Measurements from ENCODE around the gene NAA40. TPM values are rescaled to one million over a fixed set of nuclear protein-coding genes. Genes with fewer than 3 reads are reported as not detected.

Gene NAA40
- total and polyA plus RNA-seq, 10 of the 15 experiments (the other 5 are each of a cell fraction or from before 2014, with no cell fraction given), result 4.8 to 31.6 (median 22.2) TPM

- TF ChIP-seq SIN3A (IDR thresholded peaks at IDR 0.05; ENCODE audit: low read depth, low read length), result no peak
- TF ChIP-seq KAT2A (conservative IDR thresholded peaks at IDR 0.05; ENCODE audit: control insufficient read depth, low read depth, low read length), result no peak
- peak; percentile 56 for TF ChIP-seq MEF2B (IDR thresholded peaks at IDR 0.05; ENCODE audit: partially characterized antibody, poor library complexity, severe bottlenecking)
- TF ChIP-seq CBFB (IDR thresholded peaks at IDR 0.05; ENCODE audit: low read depth), result peak; percentile 70; the same call in 1 of the 2 replicates
- no peak for TF ChIP-seq SMC3 (IDR thresholded peaks at IDR 0.05; ENCODE audit: borderline replicate concordance, low read length)
- peak; percentile 47; the same call in 1 of the 2 replicates for TF ChIP-seq TAF1 (IDR thresholded peaks at IDR 0.05; ENCODE audit: borderline replicate concordance, low read depth, low read length)
- no peak for TF ChIP-seq NR2C1 (IDR thresholded peaks at IDR 0.05)
- TF ChIP-seq DPF2 (IDR thresholded peaks at IDR 0.05), result 0 out of 2 replicates have a peak, but pooled peaks have one; percentile 64
- TF ChIP-seq SREBF1 (IDR thresholded peaks at IDR 0.05; ENCODE audit: low read length), result no peak
- TF ChIP-seq CHD2 (IDR thresholded peaks at IDR 0.05; ENCODE audit: borderline replicate concordance, low read depth, low read length), result 0 out of 2 replicates have a peak, but pooled peaks have one; percentile 10
- TF ChIP-seq BACH1 (IDR thresholded peaks at IDR 0.05; ENCODE audit: borderline replicate concordance), result no peak
- no peak for TF ChIP-seq ZBTB40 (IDR thresholded peaks at IDR 0.05; ENCODE audit: borderline replicate concordance)
- no peak for TF ChIP-seq TCF7 (IDR thresholded peaks at IDR 0.05; ENCODE audit: borderline replicate concordance)
- no peak for TF ChIP-seq USF2 (IDR thresholded peaks at IDR 0.05; ENCODE audit: borderline replicate concordance, low read depth, low read length)
- no peak for TF ChIP-seq GATAD2B (conservative IDR thresholded peaks at IDR 0.05; ENCODE audit: low read depth)
- no peak; the same call in 1 of the 2 replicates for TF ChIP-seq MTA3 (IDR thresholded peaks at IDR 0.05; ENCODE audit: borderline replicate concordance, low read length)
- no peak for TF ChIP-seq ZNF274 (IDR thresholded peaks at IDR 0.05; ENCODE audit: insufficient read depth, insufficient read length)
- TF ChIP-seq POLR2A (IDR thresholded peaks at IDR 0.05; ENCODE audit: low read depth, low read length), result peak; percentile 62
- TF ChIP-seq BCL3 (IDR thresholded peaks at IDR 0.05; ENCODE audit: borderline replicate concordance, insufficient read depth, low read depth, low read length, poor library complexity, severe bottlenecking), result no peak
- 0 out of 2 replicates have a peak, but pooled peaks have one; percentile 35 for TF ChIP-seq NFYB (IDR thresholded peaks at IDR 0.05; ENCODE audit: insufficient read depth, low read depth, low read length)
- TF ChIP-seq CREM (IDR thresholded peaks at IDR 0.05; ENCODE audit: low read depth), result no peak
- no peak for TF ChIP-seq POLR2AphosphoS2 (IDR thresholded peaks at IDR 0.05; ENCODE audit: low read depth, low read length)
- peak; percentile 63; the same call in 1 of the 3 replicates for TF ChIP-seq POU2F2 (IDR thresholded peaks at IDR 0.05; ENCODE audit: borderline replicate concordance, low read depth, low read length)
- no peak for TF ChIP-seq ATF2 (IDR thresholded peaks at IDR 0.05; ENCODE audit: low read length)
Observed at GRCh38 chr11:63951779-63952536, 13.2 kb downstream of the NAA40 start (continued).

Measured in GM12878 (cell line).